NCI-H748 (cell line): ENCODE results near the gene NOX4.
"Not testable (repeated sequence)": the region's sequence is repeated elsewhere in the genome, so short reads cannot be mapped to it uniquely, and the experiment has no call there.

ENCODE experiments used
- DNase-seq: peaks from one replicate; lab custom pipeline; 2025; ENCODE audit not compliant: unreplicated experiment; lab: John Stamatoyannopoulos, UW

The NOX4 gene

GRCh38 chr11:89463266-89463780, 27.9 kb downstream of the NOX4 start:
- DNase-seq = no peak

GRCh38 chr11:89458716-89459115, 32.5 kb downstream of the NOX4 start:
- no peak for DNase-seq

- DNase-seq = no peak
These were observed 34.0 kb downstream of the NOX4 start for GRCh38 chr11:89457190-89457589.

- DNase-seq = no peak
These were observed 34.5 kb downstream of the NOX4 start for GRCh38 chr11:89456681-89457080.

GRCh38 chr11:89452780-89453179, 38.4 kb downstream of the NOX4 start:
- DNase-seq = no peak

GRCh38 chr11:89447845-89448244, 43.3 kb downstream of the NOX4 start:
- DNase-seq = no peak

- DNase-seq = no peak
These were observed 47.5 kb downstream of the NOX4 start for GRCh38 chr11:89443361-89444322.

GRCh38 chr11:89442801-89443200, 48.4 kb downstream of the NOX4 start:
- DNase-seq = no peak

- DNase-seq = no peak
These were observed 49.6 kb downstream of the NOX4 start for GRCh38 chr11:89441606-89442005.

GRCh38 chr11:89437317-89437716, 53.9 kb downstream of the NOX4 start:
- DNase-seq = no peak

- DNase-seq = no peak
These were observed 55.1 kb downstream of the NOX4 start for GRCh38 chr11:89436071-89436470.

- DNase-seq = no peak
These were observed 57.9 kb downstream of the NOX4 start for GRCh38 chr11:89433278-89433677.

- not testable (repeated sequence) for DNase-seq
These were observed 59.0 kb downstream of the NOX4 start for GRCh38 chr11:89432182-89432581.

GRCh38 chr11:89426501-89426900, 64.7 kb downstream of the NOX4 start:
- not testable (repeated sequence) for DNase-seq

- DNase-seq = no peak
These were observed 69.5 kb downstream of the NOX4 start for GRCh38 chr11:89421718-89422117.

- DNase-seq = no peak
These were observed 70.2 kb downstream of the NOX4 start for GRCh38 chr11:89420981-89421380.

- no peak for DNase-seq
These were observed 74.2 kb downstream of the NOX4 start for GRCh38 chr11:89416961-89417360.

- not testable (repeated sequence) for DNase-seq
These were observed 80.1 kb downstream of the NOX4 start for GRCh38 chr11:89411112-89411511.

GRCh38 chr11:89410666-89411065, 80.5 kb downstream of the NOX4 start:
- not testable (repeated sequence) for DNase-seq

GRCh38 chr11:89408441-89408840, 82.7 kb downstream of the NOX4 start:
- not testable (repeated sequence) for DNase-seq

GRCh38 chr11:89405629-89406028, 85.5 kb downstream of the NOX4 start:
- DNase-seq = peak; percentile 0

- not testable (repeated sequence) for DNase-seq
These were observed 99.5 kb downstream of the NOX4 start for GRCh38 chr11:89391654-89392053.
